Ishikawa (cell line): ENCODE data around the gene CXCL17.

Source experiments
- CEBPB ChIP-seq: IDR thresholded peaks from 2 replicates; pipeline ENCODE4 v1.6.1; 2012
- EGR1 ChIP-seq: IDR thresholded peaks from 2 replicates; pipeline ENCODE4 v1.6.1; 2012
- FOXM1 ChIP-seq: IDR thresholded peaks from 2 replicates; pipeline ENCODE4 v1.6.1; 2012; ENCODE audit warnings: low read depth, borderline replicate concordance
- TAF1 ChIP-seq: IDR thresholded peaks from 2 replicates; pipeline ENCODE4 v1.6.1; 2012; ENCODE audit warnings: low read depth, mild to moderate bottlenecking
- TCF12 ChIP-seq: IDR thresholded peaks from 2 replicates; pipeline ENCODE4 v1.6.1; 2012; ENCODE audit warnings: low read depth
- TEAD4 ChIP-seq: IDR thresholded peaks from 2 replicates; pipeline ENCODE4 v1.6.1; 2012
- YY1 ChIP-seq: IDR thresholded peaks from 2 replicates; pipeline ENCODE4 v1.6.1; 2012; ENCODE audit warnings: low read depth
- TF ChIP-seq, protein P1 (sequence below): IDR thresholded peaks from 2 replicates; pipeline ENCODE4 v1.6.1; 2012
- TF ChIP-seq, protein P2 (sequence below): IDR thresholded peaks from 2 replicates; pipeline ENCODE4 v1.6.1; 2012

DNA sequence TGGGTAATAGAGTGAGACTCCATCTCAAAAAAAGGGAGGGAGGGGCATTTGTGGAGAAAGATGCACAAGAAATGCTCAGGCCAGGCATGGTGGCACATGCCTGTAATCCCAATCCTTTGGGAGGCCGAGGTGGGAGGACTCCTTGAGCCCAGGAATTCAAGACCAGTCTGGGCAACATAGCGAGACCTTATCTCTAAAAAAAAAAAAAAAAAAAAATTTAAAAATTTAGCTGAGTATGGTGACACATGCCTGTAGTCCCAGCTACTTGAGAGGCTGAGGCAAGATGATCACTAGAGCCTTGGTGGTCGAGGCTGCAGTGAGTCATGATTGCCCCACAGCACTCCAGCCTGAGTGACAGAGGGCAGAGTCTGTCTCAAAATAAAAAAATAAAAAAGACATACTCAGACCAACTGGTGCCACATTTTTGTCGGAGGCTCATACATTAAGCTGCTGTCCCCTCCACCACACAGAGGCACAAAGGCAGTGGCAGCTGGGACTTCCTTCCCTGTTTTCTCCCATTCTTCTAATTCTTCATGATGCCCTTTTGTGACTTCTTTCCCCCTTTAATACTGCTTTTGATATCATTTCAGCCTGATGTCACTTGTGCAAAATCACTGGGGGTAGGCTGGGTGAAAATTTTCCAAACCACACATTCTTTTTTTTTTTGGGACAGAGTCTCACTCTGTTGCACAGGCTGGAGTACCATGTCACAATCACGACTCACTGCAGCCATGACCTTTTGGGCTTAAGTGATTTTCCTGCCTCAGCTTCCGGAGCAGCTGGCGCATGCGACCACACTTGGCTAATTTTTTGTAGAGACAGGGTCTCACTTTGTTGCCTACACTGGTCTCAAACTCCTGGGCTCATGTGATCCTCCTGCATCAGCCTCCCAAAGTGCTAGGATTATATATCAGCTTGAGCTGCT lies 26.8 kb upstream of the CXCL17 start:
- TF ChIP-seq TEAD4 (no peak), FOXM1 (no peak), EGR1 (no peak), CEBPB (no peak), YY1 (no peak), TCF12 (no peak), TAF1 (no peak)
- TF ChIP-seq, protein P1, sequence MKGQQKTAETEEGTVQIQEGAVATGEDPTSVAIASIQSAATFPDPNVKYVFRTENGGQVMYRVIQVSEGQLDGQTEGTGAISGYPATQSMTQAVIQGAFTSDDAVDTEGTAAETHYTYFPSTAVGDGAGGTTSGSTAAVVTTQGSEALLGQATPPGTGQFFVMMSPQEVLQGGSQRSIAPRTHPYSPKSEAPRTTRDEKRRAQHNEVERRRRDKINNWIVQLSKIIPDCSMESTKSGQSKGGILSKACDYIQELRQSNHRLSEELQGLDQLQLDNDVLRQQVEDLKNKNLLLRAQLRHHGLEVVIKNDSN = no peak
- TF ChIP-seq, protein P2, sequence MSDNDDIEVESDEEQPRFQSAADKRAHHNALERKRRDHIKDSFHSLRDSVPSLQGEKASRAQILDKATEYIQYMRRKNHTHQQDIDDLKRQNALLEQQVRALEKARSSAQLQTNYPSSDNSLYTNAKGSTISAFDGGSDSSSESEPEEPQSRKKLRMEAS = no peak
